Endothelial cell of umbilical vein (primary cell): ENCODE results near the gene CERCAM. TPM values are rescaled to one million over a fixed set of nuclear protein-coding genes. Genes with fewer than 3 reads are reported as not detected.

Experiments
- BruUV-seq: library from RNA; stranded (reverse); fragments of 400-500 nt; replicated peaks from 2 replicates; lab custom pipeline; 2021; lab: Mats Ljungman, UMichigan
- CTCF ChIA-PET: fragments of 300-600, 350-600 bp; sonication (Branson Sonifier 250); formaldehyde crosslinking; loops from one replicate; lab custom pipeline; 2021; ENCODE audit warnings: antibody characterized with exemption, inconsistent platforms; lab: Charles Lee
- POLR2A ChIA-PET: fragments of 300-600, 350-600 bp; sonication (Branson Sonifier 250); formaldehyde crosslinking; loops from one replicate; lab custom pipeline; 2021; ENCODE audit warnings: antibody characterized with exemption, inconsistent platforms; lab: Charles Lee
- DNase-seq: peaks from one replicate; pipeline ENCODE4 v3.0.0-alpha.2; 2011; ENCODE audit warnings: low read depth, low spot score
- FAIRE-seq: peaks from 2 replicates; lab custom pipeline; 2011; peaks lifted over from hg19 to GRCh38; lab: Jason Lieb, UNC
- H2AFZ ChIP-seq: 2 replicates; pipeline ENCODE4 v1.6.0; 2012; ENCODE audit warnings: low read depth, low read length, control low read depth, inconsistent platforms
- H3K27ac ChIP-seq: 2 replicates; pipeline ENCODE4 v1.5.1; 2011; ENCODE audit warnings: low read depth, mild to moderate bottlenecking, control low read depth, low read length, moderate library complexity; ENCODE audit not compliant: insufficient read depth
- H3K27me3 ChIP-seq, 2 experiments: 2 replicates each; pipeline versions ENCODE4 v1.6.0 to v1.6.1; 2011; ENCODE audit warnings: low read length in 2 of 2, mixed read lengths in 1 of 2; ENCODE audit not compliant: control insufficient read depth in 2 of 2, insufficient read depth in 2 of 2
- H3K36me3 ChIP-seq, 2 experiments: 2 replicates in 1 of 2; 3 replicates in 1 of 2; pipeline ENCODE4 v1.5.1; 2011; ENCODE audit warnings: low read length in 2 of 2, mild to moderate bottlenecking in 1 of 2, moderate library complexity in 1 of 2; ENCODE audit not compliant: control insufficient read depth in 2 of 2, insufficient read depth in 2 of 2; ENCODE audit errors: extremely low read depth in 1 of 2
- H3K4me1 ChIP-seq: 3 replicates; pipeline ENCODE4 v1.5.1; 2011; ENCODE audit warnings: mild to moderate bottlenecking, low read length; ENCODE audit not compliant: control insufficient read depth, insufficient read depth; ENCODE audit errors: extremely low read depth
- H3K4me2 ChIP-seq: 2 replicates; pipeline ENCODE4 v1.6.1; 2011; ENCODE audit warnings: low read length, control low read depth, mixed read lengths; ENCODE audit not compliant: insufficient read depth
- H3K4me3 ChIP-seq, 3 experiments: fragments of 200-600 bp in 1 of 3; sonication (generic), shearing (Covaris generic) in 1 of 3; replicated peaks in 1 of 3; 2 replicates each; pipeline ENCODE4 v1.5.1; 2011 to 2016; ENCODE audit warnings: control low read depth in 3 of 3, low read length in 3 of 3, mild to moderate bottlenecking in 2 of 3, inconsistent platforms in 1 of 3, low read depth in 1 of 3, moderate library complexity in 1 of 3; ENCODE audit not compliant: insufficient read depth in 1 of 3
- H3K79me2 ChIP-seq: 2 replicates; pipeline ENCODE4 v1.6.0; 2012; ENCODE audit warnings: low read length, inconsistent platforms; ENCODE audit not compliant: control insufficient read depth, insufficient read depth
- H3K9ac ChIP-seq: replicated peaks from 2 replicates; pipeline ENCODE3; 2011; ENCODE audit warnings: low read length, control low read depth; ENCODE audit not compliant: insufficient read depth; ENCODE audit errors: extremely low read depth
- H3K9me1 ChIP-seq: replicated peaks from 3 replicates; pipeline ENCODE4 v1.6.0; 2011; ENCODE audit warnings: mild to moderate bottlenecking, low read length; ENCODE audit not compliant: control insufficient read depth, insufficient read depth; ENCODE audit errors: extremely low read depth
- H3K9me3 ChIP-seq: replicated peaks from 2 replicates; pipeline ENCODE4 v1.5.1; 2012; ENCODE audit warnings: low read length, inconsistent platforms; ENCODE audit not compliant: control insufficient read depth, insufficient read depth
- H4K20me1 ChIP-seq: replicated peaks from 2 replicates; pipeline ENCODE3; 2011; ENCODE audit warnings: mild to moderate bottlenecking, low read length; ENCODE audit not compliant: control insufficient read depth, insufficient read depth; ENCODE audit errors: extremely low read depth
- CTCF ChIP-seq, 2 donors: IDR thresholded peaks; 1 replicate in 1 of 2; 2 replicates in 1 of 2; pipeline ENCODE4 v1.5.1; 2011; ENCODE audit warnings: low read length in 2 of 2, mild to moderate bottlenecking in 2 of 2, moderate library complexity in 2 of 2, control low read depth in 1 of 2, inconsistent platforms in 1 of 2, low read depth in 1 of 2; ENCODE audit not compliant: insufficient read depth in 1 of 2; ENCODE audit errors: extremely low read depth in 1 of 2
- FOS ChIP-seq: IDR thresholded peaks from 2 replicates; pipeline ENCODE4 v1.6.1; 2011; ENCODE audit warnings: mild to moderate bottlenecking, low read length, moderate library complexity, borderline replicate concordance; ENCODE audit not compliant: insufficient read depth
- GATA2 ChIP-seq: IDR thresholded peaks from 2 replicates; pipeline ENCODE4 v1.7.0; 2011; ENCODE audit warnings: low read depth, mild to moderate bottlenecking, moderate library complexity, mixed read lengths, low read length; ENCODE audit not compliant: insufficient read length, insufficient read depth
- JUN ChIP-seq: IDR thresholded peaks from 2 replicates; pipeline ENCODE4 v1.6.1; 2011; ENCODE audit warnings: borderline replicate concordance, low read depth; ENCODE audit not compliant: insufficient read length, insufficient read depth
- MYC ChIP-seq: IDR thresholded peaks from one replicate; pipeline ENCODE4 v1.6.1; 2011; ENCODE audit warnings: mild to moderate bottlenecking, low read depth, low read length
- POLR2A ChIP-seq: IDR thresholded peaks from 2 replicates; pipeline ENCODE4 v1.6.1; 2012; ENCODE audit warnings: low read depth, mild to moderate bottlenecking, control low read depth, low read length
- POLR2AphosphoS5 ChIP-seq: IDR thresholded peaks from 2 replicates; pipeline ENCODE4 v1.6.1; 2012; ENCODE audit warnings: low read depth, mild to moderate bottlenecking, control low read depth, low read length, moderate library complexity; ENCODE audit not compliant: insufficient read depth
- dilution Hi-C: fragments of 300-500 bp; cut with MboI; formaldehyde crosslinking; loops from one replicate; pipeline ENCODE4 v1.15.0; 2019; ENCODE audit warnings: low sequenced_read_pairs; ENCODE audit not compliant: extremely low pct_ligation_motif_present
- intact Hi-C: fragments of 100-400 bp; cut with micrococcal nuclease; formaldehyde crosslinking; loops from one replicate; pipeline ENCODE4 v1.10.0; 2022
- polyA plus RNA-seq, 4 experiments: library from polyadenylated mRNA; depleted of rRNA in 3 of 4; stranded (reverse) in 3 of 4; unstranded in 1 of 4; fragments of >200 nt; gene quantifications; 2 replicates each; pipeline versions ENCODE4 v1.2.1 to v1.2.3, GENCODE V29; 2011 to 2012; ENCODE audit warnings: missing spikeins in 1 of 4
- total RNA-seq: library from RNA; stranded (reverse); gene quantifications from 2 replicates; pipeline ENCODE4 v1.2.3, GENCODE V29; 2021

The CERCAM gene
- total and polyA plus RNA-seq, 2 donors (not counting 3 experiments of a cell fraction or from before 2014, with no cell fraction given), result 47.9 to 77.8 TPM

GRCh38 chr9:128479262-128479661 is 58.6 kb downstream of the CERCAM start:
- POLR2A ChIA-PET, result no interaction called here
- no peak overlapping the region for H3K4me3 ChIP-seq

More at GRCh38 chr9:128479262-128479661, 58.6 kb downstream of the CERCAM start:
- H3K79me2 ChIP-seq, result no peaks in the 10 kb centered on the region
- CTCF ChIA-PET, result no interaction called here
- no peaks in the 10 kb centered on the region for H3K9me3 ChIP-seq
- no peak overlapping the region for H3K27ac ChIP-seq
- no peaks in the 10 kb centered on the region for H3K9me1 ChIP-seq
- no TSS peak for BruUV-seq
- no peaks in the 10 kb centered on the region for H4K20me1 ChIP-seq
- FAIRE-seq, result no peak
- no peak overlapping the region for H3K4me2 ChIP-seq
- intact Hi-C loops (no loop called here), dilution Hi-C loops (no loop called here)
- DNase-seq, result no peak
- no peak overlapping the region for H2AFZ ChIP-seq
- TF ChIP-seq FOS, result no peak
- TF ChIP-seq JUN, result no peak
- no peak for TF ChIP-seq POLR2A
- TF ChIP-seq GATA2, result no peak
- no peak for TF ChIP-seq CTCF (IDR thresholded peaks at IDR 0.05; ENCODE audit: extremely low read depth in 1 of 2, insufficient read depth in 1 of 2, low read depth in 1 of 2, low read length in 2 of 2)
- no peak for TF ChIP-seq MYC
- no peak for TF ChIP-seq POLR2AphosphoS5
- H3K4me1 ChIP-seq, result no peaks in the 10 kb centered on the region
- H3K36me3 ChIP-seq, result peaks cover 5 to 16% of the 10 kb centered on the region in 2 experiments
- no peak overlapping the region for H3K9ac ChIP-seq
- H3K27me3 ChIP-seq, result no peaks in the 10 kb centered on the region
